ENCODE data around the gene SGPP1.
"Not testable (repeated sequence)": the region's sequence is repeated elsewhere in the genome, so short reads cannot be mapped to it uniquely, and the experiment has no call there.

Gene SGPP1

GRCh38 chr14:63641473-63642228 is 86.2 kb downstream of the SGPP1 start, which contains the start of gene WDR89:
Gene WDR89 (minus strand): TSS chr14:63641871. CDS start chr14:63599942, 41,929 bp downstream.
- in situ Hi-C loops (cut with HindIII; ENCODE audit: low sequenced_read_pairs), result no loop called here

GRCh38 chr14:63638493-63638892 is 89.4 kb downstream of the SGPP1 start:
- in situ Hi-C loops (cut with HindIII; ENCODE audit: low sequenced_read_pairs), result no loop called here

GRCh38 chr14:63636094-63636635 is 91.7 kb downstream of the SGPP1 start:
- in situ Hi-C loops (cut with HindIII; ENCODE audit: low sequenced_read_pairs), result not testable (repeated sequence)
